Testis (tissue), 2 donors: ENCODE measurements around the gene PDILT.

Experiments used
- POLR2A ChIP-seq: fragments of 450-650 bp; IDR thresholded peaks from one replicate; pipeline ENCODE4 v1.6.1; 2017; ENCODE audit warnings: antibody characterized with exemption, mild to moderate bottlenecking, moderate library complexity
- TF ChIP-seq, protein P1 (sequence below), 3 experiments: fragments of 450-650 bp in 2 of 3; fragments of 200-600 bp in 1 of 3; sonication (generic) in 1 of 3; IDR thresholded peaks; one replicate each; pipeline ENCODE4 v1.5.1; 2016 to 2019; ENCODE audit warnings: antibody characterized with exemption in 3 of 3, mild to moderate bottlenecking in 2 of 3, moderate library complexity in 1 of 3

DNA sequence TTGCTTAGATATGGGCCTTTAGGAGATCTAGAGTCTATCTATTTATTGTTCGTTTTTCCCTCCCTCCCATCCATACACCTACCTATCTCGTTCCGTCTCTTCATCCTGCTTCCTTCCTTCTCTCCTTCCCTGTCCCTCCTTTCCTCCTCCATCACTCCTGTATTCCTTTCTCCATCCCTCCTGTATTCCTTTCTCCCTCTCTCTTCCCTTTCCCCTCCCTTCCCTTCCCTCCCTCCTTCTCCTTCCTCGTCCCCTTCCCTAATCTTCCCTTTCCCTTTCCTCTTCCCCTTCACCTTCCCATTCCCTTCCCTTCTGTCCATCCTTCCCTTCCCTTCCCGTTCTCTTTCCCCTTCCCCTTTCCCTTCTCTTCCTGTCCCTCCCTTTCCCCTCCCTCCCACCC lies 87.8 kb downstream of the PDILT start:
- TF ChIP-seq POLR2A: no peak
- TF ChIP-seq, protein P1, sequence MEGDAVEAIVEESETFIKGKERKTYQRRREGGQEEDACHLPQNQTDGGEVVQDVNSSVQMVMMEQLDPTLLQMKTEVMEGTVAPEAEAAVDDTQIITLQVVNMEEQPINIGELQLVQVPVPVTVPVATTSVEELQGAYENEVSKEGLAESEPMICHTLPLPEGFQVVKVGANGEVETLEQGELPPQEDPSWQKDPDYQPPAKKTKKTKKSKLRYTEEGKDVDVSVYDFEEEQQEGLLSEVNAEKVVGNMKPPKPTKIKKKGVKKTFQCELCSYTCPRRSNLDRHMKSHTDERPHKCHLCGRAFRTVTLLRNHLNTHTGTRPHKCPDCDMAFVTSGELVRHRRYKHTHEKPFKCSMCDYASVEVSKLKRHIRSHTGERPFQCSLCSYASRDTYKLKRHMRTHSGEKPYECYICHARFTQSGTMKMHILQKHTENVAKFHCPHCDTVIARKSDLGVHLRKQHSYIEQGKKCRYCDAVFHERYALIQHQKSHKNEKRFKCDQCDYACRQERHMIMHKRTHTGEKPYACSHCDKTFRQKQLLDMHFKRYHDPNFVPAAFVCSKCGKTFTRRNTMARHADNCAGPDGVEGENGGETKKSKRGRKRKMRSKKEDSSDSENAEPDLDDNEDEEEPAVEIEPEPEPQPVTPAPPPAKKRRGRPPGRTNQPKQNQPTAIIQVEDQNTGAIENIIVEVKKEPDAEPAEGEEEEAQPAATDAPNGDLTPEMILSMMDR (IDR thresholded peaks at IDR 0.05): no peak
